ENCODE measurements around the gene LRCH1. TPM values are rescaled to one million over a fixed set of nuclear protein-coding genes. Genes with fewer than 3 reads are reported as not detected.

Gene LRCH1
- total and polyA plus RNA-seq, 2 donors (not counting 1 experiment from before 2014, with no cell fraction given), result 12.0 to 12.4 TPM

GRCh38 chr13:46801858-46802257 lies 248.9 kb downstream of the LRCH1 start:
- TF ChIP-seq, protein P1, sequence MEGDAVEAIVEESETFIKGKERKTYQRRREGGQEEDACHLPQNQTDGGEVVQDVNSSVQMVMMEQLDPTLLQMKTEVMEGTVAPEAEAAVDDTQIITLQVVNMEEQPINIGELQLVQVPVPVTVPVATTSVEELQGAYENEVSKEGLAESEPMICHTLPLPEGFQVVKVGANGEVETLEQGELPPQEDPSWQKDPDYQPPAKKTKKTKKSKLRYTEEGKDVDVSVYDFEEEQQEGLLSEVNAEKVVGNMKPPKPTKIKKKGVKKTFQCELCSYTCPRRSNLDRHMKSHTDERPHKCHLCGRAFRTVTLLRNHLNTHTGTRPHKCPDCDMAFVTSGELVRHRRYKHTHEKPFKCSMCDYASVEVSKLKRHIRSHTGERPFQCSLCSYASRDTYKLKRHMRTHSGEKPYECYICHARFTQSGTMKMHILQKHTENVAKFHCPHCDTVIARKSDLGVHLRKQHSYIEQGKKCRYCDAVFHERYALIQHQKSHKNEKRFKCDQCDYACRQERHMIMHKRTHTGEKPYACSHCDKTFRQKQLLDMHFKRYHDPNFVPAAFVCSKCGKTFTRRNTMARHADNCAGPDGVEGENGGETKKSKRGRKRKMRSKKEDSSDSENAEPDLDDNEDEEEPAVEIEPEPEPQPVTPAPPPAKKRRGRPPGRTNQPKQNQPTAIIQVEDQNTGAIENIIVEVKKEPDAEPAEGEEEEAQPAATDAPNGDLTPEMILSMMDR (conservative IDR thresholded peaks at IDR 0.05 in 1 of 2, IDR thresholded peaks at IDR 0.05 in 1 of 2; ENCODE audit: low read depth in 1 of 2, low read length in 2 of 2), result no peak
- TF ChIP-seq EZH2 (IDR thresholded peaks at IDR 0.05; ENCODE audit: low read length, missing control alignments), result no peak
- Histone ChIP-seq H3K9ac (ENCODE audit: insufficient read depth, low read length) (no peak overlapping the region), H3K9me3 (ENCODE audit: control insufficient read depth, insufficient read depth, low read depth, low read length) (no peaks in the 10 kb centered on the region), H3K27ac (ENCODE audit: insufficient read depth, low read length) (no peak overlapping the region), H2AFZ (ENCODE audit: low read length) (no peak overlapping the region), H3K79me2 (ENCODE audit: control insufficient read depth, insufficient read depth, low read length) (peaks cover under 1% of the 10 kb centered on the region), H3K4me2 (ENCODE audit: extremely low read depth, insufficient read depth, low read length) (no peak overlapping the region), H3K27me3 (ENCODE audit: control insufficient read depth, insufficient read depth, low read length) (no peaks in the 10 kb centered on the region), H4K20me1 (ENCODE audit: control insufficient read depth, extremely low read depth, insufficient read depth, low read length) (no peaks in the 10 kb centered on the region), H3K4me3 (replicated peaks in 1 of 4; ENCODE audit: control extremely low read depth in 1 of 4, insufficient read depth in 1 of 4, low read depth in 3 of 4, low read length in 4 of 4) (no peak overlapping the region), H3K4me1 (ENCODE audit: control insufficient read depth, extremely low read depth, insufficient read depth, low read length) (peaks cover 6% of the 10 kb centered on the region), H3K36me3 (ENCODE audit: control insufficient read depth, insufficient read depth, low read length) (no peaks in the 10 kb centered on the region)
- DNase-seq (ENCODE audit: low read depth in 2 of 2), result peak in 1 of 2 donors; percentile 10

Other genes with a start within 250 kb of the LRCH1 start
- gene RUBCNL, start 165.9 kb upstream of the LRCH1 start, total RNA-seq, result 3.6 and 4.1 TPM in 2 replicates
- 0.70 and 0.71 TPM in 2 replicates for gene RUBCNL, start 165.9 kb upstream of the LRCH1 start, polyA plus RNA-seq
- gene ESD, start 244.0 kb downstream of the LRCH1 start, total RNA-seq, result 97.8 and 118 TPM in 2 replicates
- 175 and 193 TPM in 2 replicates for gene ESD, start 244.0 kb downstream of the LRCH1 start, polyA plus RNA-seq

Data from fibroblast of lung (primary cell).